Bronchial epithelial cell (primary cell): ENCODE measurements around the gene C2orf74. TPM values are rescaled to one million over a fixed set of nuclear protein-coding genes. Genes with fewer than 3 reads are reported as not detected.

Source experiments
- total RNA-seq: library from RNA; depleted of rRNA; stranded (reverse); fragments of >200 nt; gene quantifications from 2 replicates; pipeline ENCODE4 v1.2.1, GENCODE V29; 2014

The C2orf74 gene
- total RNA-seq, 1 donor from 2014 or later = 10.0 TPM

Other genes starting within 250 kb of the C2orf74 start
- gene PEX13, start 144.5 kb upstream of the C2orf74 start, total RNA-seq = 58.8 and 59.2 TPM in 2 replicates
- 5.9 and 6.1 TPM in 2 replicates for gene PUS10, start 143.9 kb upstream of the C2orf74 start, total RNA-seq
- 8.4 and 16.0 TPM in 2 replicates for gene SANBR, start 96.3 kb upstream of the C2orf74 start, total RNA-seq